RKO (cell line): Measurements from ENCODE around the gene KRTAP1-4.
"Not testable (repeated sequence)": the region's sequence is repeated elsewhere in the genome, so short reads cannot be mapped to it uniquely, and the experiment has no call there.

Experiments
- DNase-seq: peaks from one replicate; pipeline ENCODE4 v3.0.0-alpha.2; 2016; ENCODE audit warnings: low spot score

Gene KRTAP1-4

GRCh38 chr17:41004397-41004796 is 25.6 kb downstream of the KRTAP1-4 start:
- DNase-seq, result no peak

- no peak for DNase-seq
Measured at GRCh38 chr17:41003926-41004325, 26.1 kb downstream of the KRTAP1-4 start.

GRCh38 chr17:41002814-41003213 is 27.2 kb downstream of the KRTAP1-4 start:
- peak; percentile 58 for DNase-seq

- DNase-seq, result no peak
Measured at GRCh38 chr17:41001795-41002194, 28.2 kb downstream of the KRTAP1-4 start.

GRCh38 chr17:40999563-40999962 is 30.4 kb downstream of the KRTAP1-4 start, which contains the start of gene KRTAP3-2:
Gene KRTAP3-2 (minus strand): TSS chr17:40999906. CDS start chr17:40999853, 53 bp downstream.
- DNase-seq, result not testable (repeated sequence)

GRCh38 chr17:40997361-40997760 is 32.6 kb downstream of the KRTAP1-4 start:
- no peak for DNase-seq

GRCh38 chr17:40996829-40997228 is 33.2 kb downstream of the KRTAP1-4 start:
- DNase-seq, result no peak

- no peak for DNase-seq
Measured at GRCh38 chr17:40995116-40995515, 34.9 kb downstream of the KRTAP1-4 start.

GRCh38 chr17:40993839-40994238 is 36.2 kb downstream of the KRTAP1-4 start, which contains the start of gene KRTAP3-3:
Gene KRTAP3-3 (minus strand): TSS chr17:40994164. CDS start chr17:40994097, 67 bp downstream.
- no peak for DNase-seq

- DNase-seq, result no peak
Measured at GRCh38 chr17:40993084-40993483, 36.9 kb downstream of the KRTAP1-4 start.

GRCh38 chr17:40992666-40993065 is 37.3 kb downstream of the KRTAP1-4 start:
- DNase-seq, result no peak

- no peak for DNase-seq
Measured at GRCh38 chr17:40986920-40987319, 43.1 kb downstream of the KRTAP1-4 start.

GRCh38 chr17:40984226-40984625 is 45.8 kb downstream of the KRTAP1-4 start, which contains the start of gene KRT40:
Gene KRT40 (minus strand): TSS chr17:40984326. CDS start chr17:40984273, 53 bp downstream.
- DNase-seq, result no peak

GRCh38 chr17:40981115-40981514 is 48.9 kb downstream of the KRTAP1-4 start:
- no peak for DNase-seq

- no peak for DNase-seq
Measured at GRCh38 chr17:40980596-40980995, 49.4 kb downstream of the KRTAP1-4 start.

- no peak for DNase-seq
Measured at GRCh38 chr17:40980117-40980516, 49.9 kb downstream of the KRTAP1-4 start.
